Endothelial cell of umbilical vein (primary cell): ENCODE results near the gene FAM136A. TPM values are rescaled to one million over a fixed set of nuclear protein-coding genes. Genes with fewer than 3 reads are reported as not detected.

Experiments
- BruUV-seq: library from RNA; stranded (reverse); fragments of 400-500 nt; replicated peaks from 2 replicates; lab custom pipeline; 2021; lab: Mats Ljungman, UMichigan
- CTCF ChIA-PET: fragments of 300-600, 350-600 bp; sonication (Branson Sonifier 250); formaldehyde crosslinking; loops from one replicate; lab custom pipeline; 2021; ENCODE audit warnings: antibody characterized with exemption, inconsistent platforms; lab: Charles Lee
- POLR2A ChIA-PET: fragments of 300-600, 350-600 bp; sonication (Branson Sonifier 250); formaldehyde crosslinking; loops from one replicate; lab custom pipeline; 2021; ENCODE audit warnings: antibody characterized with exemption, inconsistent platforms; lab: Charles Lee
- DNase-seq: peaks from one replicate; pipeline ENCODE4 v3.0.0-alpha.2; 2011; ENCODE audit warnings: low read depth, low spot score
- FAIRE-seq: peaks from 2 replicates; lab custom pipeline; 2011; peaks lifted over from hg19 to GRCh38; lab: Jason Lieb, UNC
- H2AFZ ChIP-seq: 2 replicates; pipeline ENCODE4 v1.6.0; 2012; ENCODE audit warnings: low read depth, low read length, control low read depth, inconsistent platforms
- H3K27ac ChIP-seq: 2 replicates; pipeline ENCODE4 v1.5.1; 2011; ENCODE audit warnings: low read depth, mild to moderate bottlenecking, control low read depth, low read length, moderate library complexity; ENCODE audit not compliant: insufficient read depth
- H3K27me3 ChIP-seq, 2 experiments: 2 replicates each; pipeline versions ENCODE4 v1.6.0 to v1.6.1; 2011; ENCODE audit warnings: low read length in 2 of 2, mixed read lengths in 1 of 2; ENCODE audit not compliant: control insufficient read depth in 2 of 2, insufficient read depth in 2 of 2
- H3K36me3 ChIP-seq, 2 experiments: 2 replicates in 1 of 2; 3 replicates in 1 of 2; pipeline ENCODE4 v1.5.1; 2011; ENCODE audit warnings: low read length in 2 of 2, mild to moderate bottlenecking in 1 of 2, moderate library complexity in 1 of 2; ENCODE audit not compliant: control insufficient read depth in 2 of 2, insufficient read depth in 2 of 2; ENCODE audit errors: extremely low read depth in 1 of 2
- H3K4me1 ChIP-seq: 3 replicates; pipeline ENCODE4 v1.5.1; 2011; ENCODE audit warnings: mild to moderate bottlenecking, low read length; ENCODE audit not compliant: control insufficient read depth, insufficient read depth; ENCODE audit errors: extremely low read depth
- H3K4me2 ChIP-seq: 2 replicates; pipeline ENCODE4 v1.6.1; 2011; ENCODE audit warnings: low read length, control low read depth, mixed read lengths; ENCODE audit not compliant: insufficient read depth
- H3K4me3 ChIP-seq, 3 experiments: fragments of 200-600 bp in 1 of 3; sonication (generic), shearing (Covaris generic) in 1 of 3; replicated peaks in 1 of 3; 2 replicates each; pipeline ENCODE4 v1.5.1; 2011 to 2016; ENCODE audit warnings: control low read depth in 3 of 3, low read length in 3 of 3, mild to moderate bottlenecking in 2 of 3, inconsistent platforms in 1 of 3, low read depth in 1 of 3, moderate library complexity in 1 of 3; ENCODE audit not compliant: insufficient read depth in 1 of 3
- H3K79me2 ChIP-seq: 2 replicates; pipeline ENCODE4 v1.6.0; 2012; ENCODE audit warnings: low read length, inconsistent platforms; ENCODE audit not compliant: control insufficient read depth, insufficient read depth
- H3K9ac ChIP-seq: replicated peaks from 2 replicates; pipeline ENCODE3; 2011; ENCODE audit warnings: low read length, control low read depth; ENCODE audit not compliant: insufficient read depth; ENCODE audit errors: extremely low read depth
- H3K9me1 ChIP-seq: replicated peaks from 3 replicates; pipeline ENCODE4 v1.6.0; 2011; ENCODE audit warnings: mild to moderate bottlenecking, low read length; ENCODE audit not compliant: control insufficient read depth, insufficient read depth; ENCODE audit errors: extremely low read depth
- H3K9me3 ChIP-seq: replicated peaks from 2 replicates; pipeline ENCODE4 v1.5.1; 2012; ENCODE audit warnings: low read length, inconsistent platforms; ENCODE audit not compliant: control insufficient read depth, insufficient read depth
- H4K20me1 ChIP-seq: replicated peaks from 2 replicates; pipeline ENCODE3; 2011; ENCODE audit warnings: mild to moderate bottlenecking, low read length; ENCODE audit not compliant: control insufficient read depth, insufficient read depth; ENCODE audit errors: extremely low read depth
- CTCF ChIP-seq, 2 donors: IDR thresholded peaks; 1 replicate in 1 of 2; 2 replicates in 1 of 2; pipeline ENCODE4 v1.5.1; 2011; ENCODE audit warnings: low read length in 2 of 2, mild to moderate bottlenecking in 2 of 2, moderate library complexity in 2 of 2, control low read depth in 1 of 2, inconsistent platforms in 1 of 2, low read depth in 1 of 2; ENCODE audit not compliant: insufficient read depth in 1 of 2; ENCODE audit errors: extremely low read depth in 1 of 2
- EZH2 ChIP-seq: IDR thresholded peaks from 2 replicates; pipeline ENCODE4 v1.6.1; 2012; ENCODE audit warnings: borderline replicate concordance, low read depth, mild to moderate bottlenecking, moderate library complexity, low read length, inconsistent platforms; ENCODE audit not compliant: severe bottlenecking
- FOS ChIP-seq: IDR thresholded peaks from 2 replicates; pipeline ENCODE4 v1.6.1; 2011; ENCODE audit warnings: mild to moderate bottlenecking, low read length, moderate library complexity, borderline replicate concordance; ENCODE audit not compliant: insufficient read depth
- GATA2 ChIP-seq: IDR thresholded peaks from 2 replicates; pipeline ENCODE4 v1.7.0; 2011; ENCODE audit warnings: low read depth, mild to moderate bottlenecking, moderate library complexity, mixed read lengths, low read length; ENCODE audit not compliant: insufficient read length, insufficient read depth
- JUN ChIP-seq: IDR thresholded peaks from 2 replicates; pipeline ENCODE4 v1.6.1; 2011; ENCODE audit warnings: borderline replicate concordance, low read depth; ENCODE audit not compliant: insufficient read length, insufficient read depth
- MAX ChIP-seq: IDR thresholded peaks from 2 replicates; pipeline ENCODE4 v1.6.1; 2011; ENCODE audit not compliant: insufficient read depth, insufficient read length
- MYC ChIP-seq: IDR thresholded peaks from one replicate; pipeline ENCODE4 v1.6.1; 2011; ENCODE audit warnings: mild to moderate bottlenecking, low read depth, low read length
- POLR2A ChIP-seq: IDR thresholded peaks from 2 replicates; pipeline ENCODE4 v1.6.1; 2012; ENCODE audit warnings: low read depth, mild to moderate bottlenecking, control low read depth, low read length
- POLR2AphosphoS5 ChIP-seq: IDR thresholded peaks from 2 replicates; pipeline ENCODE4 v1.6.1; 2012; ENCODE audit warnings: low read depth, mild to moderate bottlenecking, control low read depth, low read length, moderate library complexity; ENCODE audit not compliant: insufficient read depth
- dilution Hi-C: fragments of 300-500 bp; cut with MboI; formaldehyde crosslinking; loops from one replicate; pipeline ENCODE4 v1.15.0; 2019; ENCODE audit warnings: low sequenced_read_pairs; ENCODE audit not compliant: extremely low pct_ligation_motif_present
- intact Hi-C: fragments of 100-400 bp; cut with micrococcal nuclease; formaldehyde crosslinking; loops from one replicate; pipeline ENCODE4 v1.10.0; 2022
- polyA plus RNA-seq, 4 experiments: library from polyadenylated mRNA; depleted of rRNA in 3 of 4; stranded (reverse) in 3 of 4; unstranded in 1 of 4; fragments of >200 nt; gene quantifications; 2 replicates each; pipeline versions ENCODE4 v1.2.1 to v1.2.3, GENCODE V29; 2011 to 2012; ENCODE audit warnings: missing spikeins in 1 of 4
- total RNA-seq: library from RNA; stranded (reverse); gene quantifications from 2 replicates; pipeline ENCODE4 v1.2.3, GENCODE V29; 2021

FAM136A gene
- total and polyA plus RNA-seq, 2 donors (not counting 3 experiments of a cell fraction or from before 2014, with no cell fraction given), result 28.3 to 42.4 TPM

DNA sequence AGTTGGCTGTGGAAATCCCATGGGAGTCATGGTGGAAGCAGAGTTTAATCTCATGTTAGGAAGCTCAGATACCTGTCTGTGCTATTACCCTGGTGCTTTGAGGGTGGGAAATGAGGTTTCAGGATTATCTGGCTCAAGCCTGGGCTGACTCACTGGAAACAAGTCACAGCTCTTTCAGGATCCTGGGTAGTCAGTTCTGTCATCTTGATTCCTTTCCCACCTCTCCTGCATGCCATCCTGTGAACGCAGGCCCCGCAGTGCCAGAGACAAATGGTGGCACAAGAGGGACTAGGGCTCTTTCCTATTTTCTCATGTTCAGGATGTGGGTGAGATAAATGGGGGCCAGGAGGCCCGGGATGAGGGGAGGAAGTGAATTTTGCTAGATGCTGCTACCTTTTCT, 3.7 kb upstream of the FAM136A start:
- dilution Hi-C loops (no loop called here), intact Hi-C loops (loop anchor here (2.0 to 10.0 kb wide), 2 partner anchors 479 to 581 kb away; no protein-coding TSS in a partner anchor)
- Histone ChIP-seq H3K9me3 (no peaks in the 10 kb centered on the region), H4K20me1 (no peaks in the 10 kb centered on the region), H3K9ac (no peak overlapping the region), H3K4me3 (no peak overlapping the region), H3K4me1 (peaks cover 5% of the 10 kb centered on the region), H3K27ac (no peak overlapping the region), H3K36me3 (no peaks in the 10 kb centered on the region), H3K79me2 (peaks cover 7% of the 10 kb centered on the region), H3K27me3 (no peaks in the 10 kb centered on the region), H3K9me1 (no peaks in the 10 kb centered on the region), H2AFZ (no peak overlapping the region), H3K4me2 (no peak overlapping the region)
- ChIA-PET POLR2A (no interaction called here), CTCF (interaction anchor here (2.3 to 6.2 kb wide), 4 partner anchors 33 to 642 kb away, joined by 19 to 223 read pairs (median 114); no protein-coding TSS in a partner anchor)
- no peak for DNase-seq
- FAIRE-seq, result no peak
- no TSS peak for BruUV-seq
- TF ChIP-seq JUN (no peak), MYC (no peak), GATA2 (no peak), CTCF (IDR thresholded peaks at IDR 0.05; ENCODE audit: extremely low read depth in 1 of 2, insufficient read depth in 1 of 2, low read depth in 1 of 2, low read length in 2 of 2) (no peak), FOS (no peak), MAX (no peak), EZH2 (no peak), POLR2AphosphoS5 (no peak), POLR2A (no peak)
